GM23338 (cell line): ENCODE results near the gene ELANE.

Source experiments
- CREB1 ChIP-seq: fragments of 250-450 bp; sonication (Bioruptor Pico); IDR thresholded peaks from 2 replicates; pipeline ENCODE4 v1.5.0; 2020; ENCODE audit warnings: low read depth, mild to moderate bottlenecking, moderate library complexity
- ETS1 ChIP-seq: IDR thresholded peaks from 2 replicates; pipeline ENCODE4 v1.6.1; 2016; ENCODE audit warnings: antibody characterized with exemption
- EZH2 ChIP-seq: fragments of 200-600 bp; sonication (generic); IDR thresholded peaks from one replicate; pipeline ENCODE4 v1.8.0; 2017; ENCODE audit warnings: antibody characterized with exemption, mild to moderate bottlenecking, low read depth; ENCODE audit not compliant: unreplicated experiment
- EZH2phosphoT487 ChIP-seq: fragments of 200-600 bp; sonication (generic); IDR thresholded peaks from one replicate; pipeline ENCODE4 v1.8.1; 2018; ENCODE audit warnings: antibody characterized with exemption; ENCODE audit not compliant: unreplicated experiment
- JUNB ChIP-seq: IDR thresholded peaks from one replicate; pipeline ENCODE4 v1.6.1; 2016; ENCODE audit warnings: antibody characterized with exemption; ENCODE audit not compliant: unreplicated experiment
- NANOG ChIP-seq: IDR thresholded peaks from 2 replicates; pipeline ENCODE4 v1.6.1; 2016; ENCODE audit warnings: antibody characterized with exemption, borderline replicate concordance
- POLR2AphosphoS5 ChIP-seq: IDR thresholded peaks from 2 replicates; pipeline ENCODE4 v1.6.1; 2016; ENCODE audit warnings: antibody characterized with exemption, low read depth
- REST ChIP-seq: IDR thresholded peaks from one replicate; pipeline ENCODE4 v1.6.1; 2018; ENCODE audit warnings: antibody characterized with exemption; ENCODE audit not compliant: unreplicated experiment
- STAT1 ChIP-seq: IDR thresholded peaks from one replicate; pipeline ENCODE4 v1.6.1; 2016; ENCODE audit warnings: antibody characterized with exemption; ENCODE audit not compliant: unreplicated experiment
- ZNF114 ChIP-seq: fragments of 250-450 bp; sonication (Bioruptor Pico); IDR thresholded peaks from 2 replicates; pipeline ENCODE4 v1.5.0; 2020; ENCODE audit warnings: mild to moderate bottlenecking, moderate library complexity
- TF ChIP-seq, protein P1 (sequence below), 2 experiments: fragments of 200-600 bp in 1 of 2; sonication (generic) in 1 of 2; conservative IDR thresholded peaks; 2 replicates each; pipeline versions ENCODE4 v1.5.1 to v1.6.1; 2016 to 2017; ENCODE audit warnings: antibody characterized with exemption in 2 of 2, low read depth in 2 of 2, mild to moderate bottlenecking in 2 of 2, moderate library complexity in 1 of 2

DNA sequence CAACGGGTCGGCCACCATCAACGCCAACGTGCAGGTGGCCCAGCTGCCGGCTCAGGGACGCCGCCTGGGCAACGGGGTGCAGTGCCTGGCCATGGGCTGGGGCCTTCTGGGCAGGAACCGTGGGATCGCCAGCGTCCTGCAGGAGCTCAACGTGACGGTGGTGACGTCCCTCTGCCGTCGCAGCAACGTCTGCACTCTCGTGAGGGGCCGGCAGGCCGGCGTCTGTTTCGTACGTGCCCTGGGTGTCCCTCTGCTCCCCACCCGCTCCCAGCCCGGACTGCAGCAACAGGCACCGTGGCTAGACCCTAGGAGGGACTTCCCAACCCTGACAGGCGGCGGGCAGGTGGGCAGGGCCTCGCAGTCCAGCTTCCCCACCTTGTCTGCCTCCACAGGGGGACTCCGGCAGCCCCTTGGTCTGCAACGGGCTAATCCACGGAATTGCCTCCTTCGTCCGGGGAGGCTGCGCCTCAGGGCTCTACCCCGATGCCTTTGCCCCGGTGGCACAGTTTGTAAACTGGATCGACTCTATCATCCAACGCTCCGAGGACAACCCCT, 3.5 kb downstream of the ELANE start:
- TF ChIP-seq, protein P1, sequence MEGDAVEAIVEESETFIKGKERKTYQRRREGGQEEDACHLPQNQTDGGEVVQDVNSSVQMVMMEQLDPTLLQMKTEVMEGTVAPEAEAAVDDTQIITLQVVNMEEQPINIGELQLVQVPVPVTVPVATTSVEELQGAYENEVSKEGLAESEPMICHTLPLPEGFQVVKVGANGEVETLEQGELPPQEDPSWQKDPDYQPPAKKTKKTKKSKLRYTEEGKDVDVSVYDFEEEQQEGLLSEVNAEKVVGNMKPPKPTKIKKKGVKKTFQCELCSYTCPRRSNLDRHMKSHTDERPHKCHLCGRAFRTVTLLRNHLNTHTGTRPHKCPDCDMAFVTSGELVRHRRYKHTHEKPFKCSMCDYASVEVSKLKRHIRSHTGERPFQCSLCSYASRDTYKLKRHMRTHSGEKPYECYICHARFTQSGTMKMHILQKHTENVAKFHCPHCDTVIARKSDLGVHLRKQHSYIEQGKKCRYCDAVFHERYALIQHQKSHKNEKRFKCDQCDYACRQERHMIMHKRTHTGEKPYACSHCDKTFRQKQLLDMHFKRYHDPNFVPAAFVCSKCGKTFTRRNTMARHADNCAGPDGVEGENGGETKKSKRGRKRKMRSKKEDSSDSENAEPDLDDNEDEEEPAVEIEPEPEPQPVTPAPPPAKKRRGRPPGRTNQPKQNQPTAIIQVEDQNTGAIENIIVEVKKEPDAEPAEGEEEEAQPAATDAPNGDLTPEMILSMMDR (conservative IDR thresholded peaks at IDR 0.05; ENCODE audit: low read depth in 2 of 2): no peak
- no peak for TF ChIP-seq EZH2
- TF ChIP-seq CREB1 (CRISPR knock-in tag): no peak
- no peak for TF ChIP-seq ETS1
- no peak for TF ChIP-seq POLR2AphosphoS5
- TF ChIP-seq REST: no peak
- TF ChIP-seq EZH2phosphoT487: no peak
- no peak for TF ChIP-seq STAT1
- TF ChIP-seq NANOG: no peak
- no peak for TF ChIP-seq ZNF114
- no peak for TF ChIP-seq JUNB
